Islet precursor cell (in vitro differentiated cells): ENCODE data around the gene BCAS1.

ENCODE experiments used
- DNase-seq: peaks from one replicate; pipeline ENCODE4 v3.0.0-alpha.2; 2018

BCAS1 gene

GRCh38 chr20:54047720-54048119 is 22.7 kb downstream of the BCAS1 start:
- DNase-seq: no peak

GRCh38 chr20:54047048-54047447 is 23.3 kb downstream of the BCAS1 start:
- no peak for DNase-seq

DNA sequence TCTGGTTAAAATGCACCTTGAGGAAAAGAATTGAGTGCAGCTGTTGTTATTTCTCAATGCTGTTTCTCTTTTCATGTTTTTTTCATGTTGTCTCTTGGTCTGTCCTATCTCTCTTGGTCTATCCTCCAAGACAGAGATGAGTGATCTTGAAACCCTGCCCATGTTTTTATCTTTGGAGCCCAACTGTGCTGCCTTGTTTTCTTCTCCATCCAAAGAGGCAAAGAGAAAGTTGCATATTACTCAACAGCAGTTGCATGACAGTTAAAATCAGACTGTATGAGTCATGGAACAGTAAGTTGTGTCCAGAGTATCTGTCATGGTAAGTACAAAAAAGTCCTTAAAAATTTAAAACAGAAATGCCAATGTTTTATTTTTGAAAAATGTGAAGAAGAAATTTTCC is 26.2 kb downstream of the BCAS1 start:
- no peak for DNase-seq

DNA sequence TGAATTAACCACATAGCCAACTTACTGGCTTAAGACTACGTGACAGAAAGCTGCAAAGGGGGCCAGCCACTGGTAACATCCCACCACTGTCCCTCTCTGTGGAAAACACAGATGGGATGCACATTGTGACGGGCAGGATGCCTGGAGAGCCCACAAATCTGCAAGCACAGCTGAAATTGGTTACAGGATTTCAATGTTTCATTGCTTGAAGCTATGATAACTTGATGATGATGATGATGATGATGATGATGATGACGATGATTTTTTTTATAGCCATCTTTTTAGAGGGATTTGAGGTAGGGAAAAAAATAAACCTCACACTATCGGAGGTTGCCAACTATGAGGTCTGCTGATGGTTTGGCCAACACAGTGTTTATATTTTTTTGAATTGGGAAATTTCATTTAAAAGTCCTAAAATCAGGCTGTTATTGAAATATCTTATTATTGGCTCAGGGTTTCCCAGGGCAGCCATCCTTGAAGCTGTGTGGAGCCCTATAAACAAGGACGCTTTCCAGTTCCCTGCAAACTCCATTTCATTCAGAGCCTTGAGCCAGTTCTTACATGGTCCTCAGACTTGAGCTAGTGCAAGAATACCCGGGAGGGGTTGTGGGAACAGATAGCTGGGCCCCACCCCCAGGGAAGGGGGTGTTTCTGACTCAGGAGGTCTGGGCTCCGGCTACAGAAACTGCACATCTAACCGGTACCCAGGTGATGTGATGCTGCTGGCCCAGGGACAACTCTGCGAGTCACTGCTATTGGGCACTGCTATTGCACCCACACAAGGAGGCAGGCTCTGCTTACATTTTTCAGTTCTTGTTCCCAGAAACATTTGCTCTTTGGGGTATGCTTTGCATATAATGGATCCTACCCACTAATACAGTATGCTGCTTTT is 27.1 kb downstream of the BCAS1 start:
- DNase-seq: no peak

- DNase-seq: no peak
Measured at GRCh38 chr20:54042021-54042420, 28.4 kb downstream of the BCAS1 start.

- no peak for DNase-seq
Measured at GRCh38 chr20:54041336-54041735, 29.1 kb downstream of the BCAS1 start.

DNA sequence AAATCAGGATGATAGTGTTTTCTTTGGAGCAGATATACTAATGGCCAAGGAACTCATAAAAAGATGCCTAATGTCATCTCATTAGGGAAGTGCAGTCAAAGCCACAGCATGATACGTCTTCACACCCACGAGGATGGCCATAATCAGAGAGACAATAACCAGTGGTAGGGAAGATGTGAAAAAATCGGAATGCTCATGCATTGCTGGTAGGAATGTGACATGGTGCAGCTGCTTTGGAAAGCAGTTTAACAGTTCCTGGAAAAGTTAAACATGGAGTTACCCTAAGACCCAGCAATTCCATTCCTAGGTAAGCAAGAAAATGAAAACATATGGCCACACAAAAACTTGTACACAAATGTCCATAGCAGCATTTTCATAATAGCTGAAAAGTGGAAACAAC is 29.9 kb downstream of the BCAS1 start:
- DNase-seq: no peak

GRCh38 chr20:54038961-54039360 is 31.4 kb downstream of the BCAS1 start:
- no peak for DNase-seq

DNA sequence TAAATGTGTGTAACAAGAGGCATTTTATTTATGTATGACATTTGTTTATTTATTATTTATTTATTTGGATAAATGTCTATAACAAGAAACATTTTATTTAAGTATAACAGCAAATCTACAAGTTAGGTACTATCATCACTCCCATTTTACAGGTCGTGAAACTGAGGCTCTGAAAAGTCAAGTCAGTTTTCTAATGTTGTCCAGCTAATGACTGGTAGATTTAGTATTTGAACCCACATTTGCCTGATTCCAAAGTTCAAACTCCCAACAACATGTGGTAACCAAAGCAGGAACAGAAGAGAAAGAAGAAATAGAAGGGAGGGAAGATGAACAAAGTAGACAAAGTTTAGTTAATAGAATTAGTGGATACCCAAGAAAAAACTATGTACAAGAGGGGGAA is 32.9 kb downstream of the BCAS1 start:
- no peak for DNase-seq

DNA sequence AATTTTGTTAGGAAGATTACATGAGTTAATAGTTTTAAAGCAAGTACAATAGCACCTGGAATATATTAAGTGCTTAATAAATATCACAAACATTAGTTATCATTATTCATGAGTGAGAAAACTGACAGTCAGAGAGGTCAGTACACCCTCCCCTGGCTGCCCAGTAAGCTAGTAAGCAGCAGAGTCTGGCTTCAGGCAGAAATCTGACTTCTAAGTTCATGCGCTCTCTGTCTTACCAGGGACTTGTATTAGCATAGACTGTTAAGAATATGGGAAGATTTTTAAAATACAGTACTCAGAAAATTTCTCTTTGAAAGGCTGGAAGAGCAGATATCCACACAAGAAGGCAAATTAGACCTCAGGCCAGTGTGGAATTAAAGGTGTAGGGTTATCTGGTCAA is 40.8 kb downstream of the BCAS1 start:
- DNase-seq: no peak

GRCh38 chr20:54029176-54029575 is 41.2 kb downstream of the BCAS1 start:
- no peak for DNase-seq

- DNase-seq: no peak
Measured at GRCh38 chr20:54028276-54029011, 42.0 kb downstream of the BCAS1 start.

DNA sequence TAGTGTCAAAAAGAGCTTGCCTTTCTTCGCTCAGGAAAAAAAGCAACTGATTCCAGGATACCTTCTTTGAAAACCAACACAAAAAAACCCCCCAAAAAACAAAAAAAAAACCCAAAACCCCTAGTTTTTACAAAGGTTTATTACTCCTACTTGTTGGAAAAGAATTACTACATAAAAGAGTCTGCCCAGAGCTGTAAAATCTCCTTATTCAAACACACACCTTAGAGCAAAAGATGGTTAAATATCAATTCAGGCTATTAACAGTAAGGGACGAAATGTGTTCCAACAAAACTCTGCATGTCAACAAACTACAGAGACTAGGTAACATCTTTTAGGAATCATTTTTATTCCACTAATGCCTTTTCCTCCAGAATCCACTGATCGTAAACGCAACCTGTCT is 42.7 kb downstream of the BCAS1 start:
- DNase-seq: no peak

DNA sequence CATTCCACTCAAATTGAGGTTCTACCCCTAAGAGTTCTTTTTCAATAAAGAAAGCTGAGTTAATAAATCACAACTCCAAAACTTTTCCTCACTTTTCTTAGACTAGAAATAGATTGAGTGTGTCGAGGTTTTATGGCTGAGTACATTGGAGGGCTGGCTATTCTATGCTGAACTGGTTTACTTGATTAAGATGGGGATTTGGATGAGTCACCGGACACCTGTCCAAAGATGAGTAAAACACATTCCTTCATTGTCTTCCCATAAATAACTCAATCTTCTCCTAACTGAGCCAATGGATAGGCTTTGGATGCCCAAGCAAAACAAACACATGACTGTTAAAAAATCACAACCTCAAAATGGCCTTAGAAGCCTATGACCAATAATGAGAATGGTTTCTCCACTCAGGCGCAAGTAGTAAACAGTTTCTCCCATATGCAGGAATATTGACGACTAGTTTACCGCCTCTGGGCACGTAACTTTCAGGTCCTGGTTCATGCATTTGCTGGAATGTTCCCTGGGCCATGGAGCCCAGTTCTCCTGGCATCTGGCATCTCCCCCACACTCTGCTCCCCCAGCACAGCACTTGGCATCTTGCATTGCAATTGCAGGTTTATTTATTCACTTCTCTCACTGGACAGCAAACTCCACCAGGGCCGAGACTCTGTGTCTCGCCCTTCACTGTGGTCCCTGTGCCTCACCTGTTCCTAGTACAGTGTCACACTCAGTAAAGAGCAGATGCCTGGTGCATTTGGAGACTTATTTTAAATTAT is 43.9 kb downstream of the BCAS1 start:
- DNase-seq: no peak

DNA sequence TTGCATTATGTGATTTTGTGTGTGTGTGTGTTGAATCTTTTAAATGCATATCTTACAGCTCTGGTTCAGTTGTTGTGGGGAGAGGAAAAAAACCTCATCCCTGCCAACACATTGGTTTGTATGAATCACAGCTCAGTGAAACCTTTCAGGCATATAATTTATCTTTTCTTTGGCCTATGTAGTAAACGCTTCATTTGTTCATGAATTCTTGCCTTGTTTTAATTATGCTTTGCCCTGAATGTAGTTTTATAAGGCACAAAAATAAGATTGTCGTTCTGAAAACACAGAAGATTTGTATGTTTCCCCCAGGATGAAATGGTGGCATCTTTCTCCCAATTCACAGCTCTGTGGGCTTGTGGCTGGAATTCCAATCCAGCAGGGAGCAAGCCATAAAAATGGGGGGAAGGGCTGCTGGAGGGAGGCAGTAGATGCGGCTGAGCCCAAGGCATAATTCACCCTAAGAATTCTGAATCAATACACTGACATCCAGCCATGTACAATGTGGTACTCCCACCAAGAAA is 45.1 kb downstream of the BCAS1 start:
- DNase-seq: no peak

GRCh38 chr20:54023406-54023805 is 47.0 kb downstream of the BCAS1 start:
- no peak for DNase-seq

GRCh38 chr20:54021446-54022235 is 48.8 kb downstream of the BCAS1 start:
- DNase-seq: no peak

DNA sequence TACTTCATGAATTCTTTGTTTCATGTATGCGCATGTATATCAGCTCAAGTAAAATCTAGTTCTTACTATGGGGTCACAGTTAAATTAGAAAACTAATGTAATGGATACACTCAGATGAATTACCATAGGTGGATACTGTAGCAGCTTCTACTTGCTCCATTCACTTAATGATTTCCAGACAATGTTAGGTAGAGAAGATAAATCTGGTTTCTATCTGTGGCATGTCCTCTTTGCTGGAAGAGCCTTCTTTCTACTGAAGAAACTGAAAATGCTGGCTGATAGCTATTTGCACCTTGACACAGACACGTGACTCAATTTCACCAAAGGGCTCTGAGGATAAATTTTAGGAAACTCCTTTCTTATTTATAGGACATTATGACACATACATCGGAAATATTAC is 49.5 kb downstream of the BCAS1 start:
- DNase-seq: no peak

- no peak for DNase-seq
Measured at GRCh38 chr20:54020348-54020747, 50.0 kb downstream of the BCAS1 start.

DNA sequence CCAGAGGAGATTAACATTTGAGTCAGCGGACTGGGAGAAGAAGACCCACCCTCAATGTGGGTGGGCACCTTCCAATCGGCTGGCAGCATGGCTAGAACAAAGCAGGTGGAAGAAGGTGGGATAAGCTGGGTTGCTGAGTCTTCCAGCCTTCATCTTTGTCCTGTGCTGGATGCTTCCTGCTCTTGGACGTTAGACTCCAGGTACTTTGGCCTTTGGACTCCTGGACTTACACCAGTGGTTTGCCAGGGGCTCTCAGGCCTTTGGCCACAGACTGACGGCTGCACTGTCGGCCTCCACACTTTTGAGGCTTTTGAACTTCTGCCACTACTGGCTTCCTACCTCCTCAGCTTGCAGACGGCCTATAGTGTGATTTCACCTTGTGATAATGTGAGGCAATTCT is 50.8 kb downstream of the BCAS1 start:
- no peak for DNase-seq

DNA sequence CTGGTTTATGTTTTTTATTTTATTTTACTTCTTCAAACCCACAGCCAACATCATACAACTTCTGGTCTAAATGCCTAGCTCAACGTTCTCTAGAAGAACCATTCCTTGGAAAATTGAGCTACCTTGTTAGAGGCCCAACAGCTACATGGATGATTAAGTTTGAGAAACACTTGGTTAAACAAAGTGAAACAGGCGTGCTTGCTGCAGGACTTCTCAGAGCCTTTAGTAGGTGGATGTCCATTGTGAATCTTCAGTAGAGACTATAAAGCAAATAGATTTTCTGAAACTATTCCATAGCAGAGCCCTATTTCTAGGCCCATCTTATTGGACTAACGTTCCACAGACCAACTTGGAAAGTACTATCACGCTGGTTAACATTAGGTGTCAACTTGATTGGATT is 51.3 kb downstream of the BCAS1 start:
- no peak for DNase-seq

- no peak for DNase-seq
Measured at GRCh38 chr20:54017846-54018245, 52.5 kb downstream of the BCAS1 start.

GRCh38 chr20:54015496-54015895 is 54.9 kb downstream of the BCAS1 start:
- no peak for DNase-seq
